LNCaP clone FGC (cell line): ENCODE results near the gene LIPC.
A peak's percentile ranks its signal among the peaks of the same experiment; 100 is the strongest.

Experiments
- DNase-seq: peaks from one replicate; pipeline ENCODE4 v3.0.0-alpha.2; 2011; ENCODE audit warnings: low read depth
- H3K4me3 ChIP-seq: 2 replicates; pipeline ENCODE4 v1.5.1; 2011; ENCODE audit warnings: mild to moderate bottlenecking, low read depth, low read length, control low read depth
- TF ChIP-seq, protein P1 (sequence below): IDR thresholded peaks from 2 replicates; pipeline ENCODE4 v1.5.1; 2012; ENCODE audit warnings: mild to moderate bottlenecking; ENCODE audit not compliant: control insufficient read depth, insufficient read depth; ENCODE audit errors: extremely low read depth

Gene LIPC

DNA sequence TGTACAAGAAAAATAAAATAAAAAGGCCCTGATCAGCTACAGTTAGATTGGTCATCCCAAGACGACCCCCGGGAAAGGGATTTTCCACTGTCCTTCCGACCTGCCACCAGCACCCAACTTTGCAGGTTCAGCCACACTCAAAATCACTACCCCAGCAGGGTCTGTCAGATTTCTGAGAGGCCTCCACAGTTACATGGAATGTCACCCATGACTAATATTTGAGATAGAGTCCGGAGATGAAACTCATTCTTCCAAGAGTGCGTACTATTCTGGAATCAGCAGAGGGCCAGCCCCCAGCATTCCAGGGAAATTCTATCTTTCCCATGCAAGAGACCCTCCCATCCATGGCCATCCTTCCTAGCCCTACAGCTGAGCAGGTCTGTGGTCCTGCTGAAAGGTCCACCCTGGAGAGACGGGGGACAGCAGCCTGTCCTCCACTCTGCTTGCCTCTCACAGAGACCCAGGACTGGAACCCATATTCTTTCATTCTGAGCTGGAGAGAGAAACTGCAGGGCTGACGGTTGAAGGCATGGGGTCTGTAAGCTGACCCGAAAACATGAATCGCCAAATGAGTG lies 5.8 kb downstream of the LIPC start:
- TF ChIP-seq, protein P1, sequence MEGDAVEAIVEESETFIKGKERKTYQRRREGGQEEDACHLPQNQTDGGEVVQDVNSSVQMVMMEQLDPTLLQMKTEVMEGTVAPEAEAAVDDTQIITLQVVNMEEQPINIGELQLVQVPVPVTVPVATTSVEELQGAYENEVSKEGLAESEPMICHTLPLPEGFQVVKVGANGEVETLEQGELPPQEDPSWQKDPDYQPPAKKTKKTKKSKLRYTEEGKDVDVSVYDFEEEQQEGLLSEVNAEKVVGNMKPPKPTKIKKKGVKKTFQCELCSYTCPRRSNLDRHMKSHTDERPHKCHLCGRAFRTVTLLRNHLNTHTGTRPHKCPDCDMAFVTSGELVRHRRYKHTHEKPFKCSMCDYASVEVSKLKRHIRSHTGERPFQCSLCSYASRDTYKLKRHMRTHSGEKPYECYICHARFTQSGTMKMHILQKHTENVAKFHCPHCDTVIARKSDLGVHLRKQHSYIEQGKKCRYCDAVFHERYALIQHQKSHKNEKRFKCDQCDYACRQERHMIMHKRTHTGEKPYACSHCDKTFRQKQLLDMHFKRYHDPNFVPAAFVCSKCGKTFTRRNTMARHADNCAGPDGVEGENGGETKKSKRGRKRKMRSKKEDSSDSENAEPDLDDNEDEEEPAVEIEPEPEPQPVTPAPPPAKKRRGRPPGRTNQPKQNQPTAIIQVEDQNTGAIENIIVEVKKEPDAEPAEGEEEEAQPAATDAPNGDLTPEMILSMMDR, result no peak
- H3K4me3 ChIP-seq, result no peak overlapping the region
- no peak for DNase-seq

DNA sequence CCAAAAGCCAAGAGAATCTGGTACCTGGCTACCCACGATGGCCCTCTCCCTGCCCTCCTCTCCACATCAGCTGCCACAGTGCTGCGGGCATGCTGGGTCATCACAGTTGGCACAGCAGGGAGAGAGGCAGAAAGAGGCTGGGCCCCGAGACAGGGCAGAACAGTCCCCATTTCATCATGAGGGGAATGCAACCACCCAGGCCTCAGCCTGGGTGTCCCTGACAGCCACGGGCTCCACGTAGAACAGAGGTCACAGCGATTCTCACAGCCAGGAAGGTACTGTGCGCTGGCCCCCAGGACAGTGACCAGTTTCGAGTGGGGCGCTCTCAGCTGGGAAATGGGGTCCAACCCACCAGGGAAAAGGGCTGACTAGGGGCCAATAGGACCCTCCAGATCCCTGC lies 6.3 kb downstream of the LIPC start:
- no peak for DNase-seq
- no peak overlapping the region for H3K4me3 ChIP-seq
- TF ChIP-seq, protein P1, result no peak

DNA sequence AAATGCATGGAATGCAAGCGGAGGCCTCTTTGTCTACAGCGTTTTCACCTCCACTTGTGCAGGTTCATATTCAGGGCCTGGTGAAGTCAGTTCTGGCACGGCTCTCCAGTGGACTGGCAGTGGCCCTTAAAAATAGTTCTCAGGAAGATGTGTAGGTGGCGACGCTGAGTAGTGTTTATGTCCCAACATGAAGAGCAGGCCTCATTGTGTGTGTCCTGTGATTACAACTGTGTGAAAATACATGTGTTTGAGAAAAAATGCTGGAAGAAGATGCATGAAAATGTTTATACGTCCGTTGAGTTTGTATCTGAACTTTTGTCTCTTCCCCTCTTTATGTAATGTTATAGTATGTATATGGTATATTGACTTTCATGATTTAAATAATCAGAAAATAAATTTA lies 7.2 kb downstream of the LIPC start:
- peak; percentile 67 for DNase-seq
- H3K4me3 ChIP-seq, result no peak overlapping the region

DNA sequence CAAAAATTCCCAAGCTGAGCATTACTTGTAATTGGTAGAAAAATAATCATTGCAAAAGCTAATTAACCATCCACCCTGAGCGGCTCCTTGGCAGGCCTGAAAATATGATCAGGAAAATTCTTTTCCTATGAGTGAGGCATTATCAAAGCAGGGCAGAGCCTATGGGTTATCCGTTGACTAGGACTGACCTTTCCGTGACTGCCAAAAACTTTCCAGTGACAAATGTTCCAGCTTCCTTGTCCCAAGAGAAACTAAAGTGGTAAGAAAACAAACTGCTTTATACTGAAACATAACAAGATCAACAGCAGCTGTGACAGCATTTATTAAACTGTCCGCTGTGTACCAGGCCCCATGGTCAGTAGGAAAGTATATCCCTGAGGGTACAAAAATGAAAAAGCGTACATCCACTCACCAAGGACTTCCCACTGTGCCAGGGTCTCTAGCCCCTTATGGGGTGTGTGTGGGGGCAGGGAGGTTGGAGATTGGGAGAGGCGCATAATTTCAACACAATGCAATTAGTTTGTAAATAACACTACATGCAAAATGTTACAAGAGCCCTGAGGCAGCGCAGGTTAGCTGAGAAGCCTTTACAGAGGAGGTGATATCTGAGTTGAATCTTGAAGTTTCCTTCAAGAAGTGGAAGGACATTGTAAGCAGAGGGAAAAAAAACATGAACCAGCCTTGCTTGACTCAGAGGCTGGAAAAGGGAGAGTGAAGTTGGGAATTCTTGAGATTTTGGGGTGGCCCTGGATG lies 8.5 kb downstream of the LIPC start:
- H3K4me3 ChIP-seq, result no peak overlapping the region
- peak; percentile 46 for DNase-seq
- TF ChIP-seq, protein P1, result no peak

More for the DNA sequence above, 7.2 kb downstream of the LIPC start:
- TF ChIP-seq, protein P1, result peak; percentile 41

DNA sequence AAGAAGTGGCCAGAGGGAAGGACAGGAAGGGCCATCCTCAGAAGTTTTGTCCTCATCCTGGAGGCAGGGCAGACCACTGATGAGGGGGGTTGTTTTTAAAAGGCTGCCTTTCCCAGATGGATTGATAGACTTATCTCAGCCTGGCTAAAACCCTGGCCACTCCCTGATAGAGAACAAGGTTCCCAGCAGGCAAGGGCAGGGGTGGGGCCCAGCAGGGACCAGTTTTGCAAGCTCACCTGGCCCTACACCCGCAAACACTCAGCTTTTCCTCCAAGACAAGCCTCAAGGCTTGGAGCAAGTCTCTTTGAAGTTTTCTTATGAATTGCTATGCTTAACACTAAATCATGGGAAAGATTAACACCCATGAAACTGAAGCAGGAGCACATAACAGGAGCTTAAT lies 9.1 kb downstream of the LIPC start:
- TF ChIP-seq, protein P1, result no peak
- H3K4me3 ChIP-seq, result no peak overlapping the region
- peak; percentile 36 for DNase-seq

DNA sequence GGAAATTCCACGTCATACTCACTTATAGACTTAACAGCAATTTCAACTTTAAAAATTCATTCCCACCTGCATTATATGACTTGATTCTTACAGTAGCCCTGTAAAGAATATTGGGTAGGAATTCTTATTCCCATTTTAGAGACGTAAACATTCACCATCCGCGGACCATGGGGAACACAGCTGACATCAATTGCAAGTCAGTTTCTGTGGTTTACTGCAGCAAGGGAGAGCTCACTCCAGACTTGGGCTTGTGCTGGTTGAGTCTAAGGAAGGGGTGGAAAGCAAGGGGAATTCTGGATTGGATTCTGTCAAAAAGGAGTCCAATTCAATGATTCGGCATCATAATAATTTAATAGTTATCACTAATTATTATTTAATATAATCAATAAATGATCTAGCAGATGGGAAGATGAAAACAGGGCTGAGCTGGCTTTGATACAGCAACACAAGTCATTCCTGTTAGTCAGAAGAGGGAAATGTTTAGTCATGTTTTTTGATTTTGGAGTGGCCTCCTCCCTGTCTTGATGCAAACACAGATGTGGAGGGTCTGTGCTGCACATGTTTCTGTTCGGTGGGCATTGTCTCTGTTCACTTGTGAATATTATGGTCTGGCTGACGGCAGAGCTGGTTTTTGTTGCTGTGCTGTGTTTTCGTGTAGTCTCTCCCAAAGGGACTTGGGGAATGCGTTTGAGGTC lies 9.7 kb downstream of the LIPC start:
- TF ChIP-seq, protein P1, result no peak
- no peak overlapping the region for H3K4me3 ChIP-seq
- no peak for DNase-seq
